ENCODE data around the gene MAP3K5.

The MAP3K5 gene

GRCh38 chr6:136508725-136509392 lies 283.4 kb downstream of the MAP3K5 start:
- Histone ChIP-seq H3K9ac (ENCODE audit: low read length) (no peak overlapping the region), H3K27me3 (ENCODE audit: insufficient read depth, low read length) (0 out of 2 replicates have a peak, but pooled peaks cover 4% of the 10 kb centered on the region), H3K4me2 (ENCODE audit: low read length) (no peak overlapping the region), H4K20me1 (ENCODE audit: insufficient read depth, low read length) (no peaks in the 10 kb centered on the region), H3K79me2 (ENCODE audit: insufficient read depth, low read length) (no peaks in the 10 kb centered on the region), H3K9me2 (ENCODE audit: low read depth, low read length) (no peaks in the 10 kb centered on the region), H3K9me3 (ENCODE audit: low read length) (no peaks in the 10 kb centered on the region), H3K36me3 (ENCODE audit: insufficient read depth, low read length) (no peaks in the 10 kb centered on the region), H3K27ac (ENCODE audit: low read depth, low read length, poor library complexity, severe bottlenecking) (no peak overlapping the region), H2AFZ (ENCODE audit: low read length) (no peak overlapping the region), H3F3A (ENCODE audit: insufficient read depth, low read length) (no peaks in the 10 kb centered on the region), H3K4me1 (ENCODE audit: insufficient read depth, low read length, severe bottlenecking) (no peaks in the 10 kb centered on the region), H3K4me3 (ENCODE audit: low read depth, low read length, poor library complexity, severe bottlenecking) (no peak overlapping the region)
- TF ChIP-seq CTCF (IDR thresholded peaks at IDR 0.05; ENCODE audit: low read length) (no peak), EZH2 (IDR thresholded peaks at IDR 0.05; ENCODE audit: borderline replicate concordance, low read length) (no peak)

Data from OCI-LY1 (cell line).